PC-3 (cell line): ENCODE results near the gene HIBADH.

Source experiments
- EZH2 ChIP-seq: fragments of 300-600 bp; sonication (generic); IDR thresholded peaks from one replicate; pipeline ENCODE4 v1.6.1; 2017; ENCODE audit warnings: antibody characterized with exemption, mild to moderate bottlenecking, low read length; ENCODE audit not compliant: unreplicated experiment
- TF ChIP-seq, protein P1 (sequence below): fragments of 300-600 bp; sonication (generic); conservative IDR thresholded peaks from 2 replicates; pipeline ENCODE4 v1.5.1; 2017; ENCODE audit warnings: antibody characterized with exemption, low read depth, mild to moderate bottlenecking, low read length

GRCh38 chr7:27619492-27619891, 43.2 kb downstream of the HIBADH start:
- TF ChIP-seq, protein P1, sequence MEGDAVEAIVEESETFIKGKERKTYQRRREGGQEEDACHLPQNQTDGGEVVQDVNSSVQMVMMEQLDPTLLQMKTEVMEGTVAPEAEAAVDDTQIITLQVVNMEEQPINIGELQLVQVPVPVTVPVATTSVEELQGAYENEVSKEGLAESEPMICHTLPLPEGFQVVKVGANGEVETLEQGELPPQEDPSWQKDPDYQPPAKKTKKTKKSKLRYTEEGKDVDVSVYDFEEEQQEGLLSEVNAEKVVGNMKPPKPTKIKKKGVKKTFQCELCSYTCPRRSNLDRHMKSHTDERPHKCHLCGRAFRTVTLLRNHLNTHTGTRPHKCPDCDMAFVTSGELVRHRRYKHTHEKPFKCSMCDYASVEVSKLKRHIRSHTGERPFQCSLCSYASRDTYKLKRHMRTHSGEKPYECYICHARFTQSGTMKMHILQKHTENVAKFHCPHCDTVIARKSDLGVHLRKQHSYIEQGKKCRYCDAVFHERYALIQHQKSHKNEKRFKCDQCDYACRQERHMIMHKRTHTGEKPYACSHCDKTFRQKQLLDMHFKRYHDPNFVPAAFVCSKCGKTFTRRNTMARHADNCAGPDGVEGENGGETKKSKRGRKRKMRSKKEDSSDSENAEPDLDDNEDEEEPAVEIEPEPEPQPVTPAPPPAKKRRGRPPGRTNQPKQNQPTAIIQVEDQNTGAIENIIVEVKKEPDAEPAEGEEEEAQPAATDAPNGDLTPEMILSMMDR = no peak
- TF ChIP-seq EZH2 = no peak
